Activated gamma-delta T cell (primary cell): Measurements from ENCODE around the gene SNTA1.
"Not testable (repeated sequence)": the region's sequence is repeated elsewhere in the genome, so short reads cannot be mapped to it uniquely, and the experiment has no call there.

ENCODE experiments used
- DNase-seq: peaks from one replicate; lab custom pipeline; 2025; lab: John Stamatoyannopoulos, UW

SNTA1 gene

DNA sequence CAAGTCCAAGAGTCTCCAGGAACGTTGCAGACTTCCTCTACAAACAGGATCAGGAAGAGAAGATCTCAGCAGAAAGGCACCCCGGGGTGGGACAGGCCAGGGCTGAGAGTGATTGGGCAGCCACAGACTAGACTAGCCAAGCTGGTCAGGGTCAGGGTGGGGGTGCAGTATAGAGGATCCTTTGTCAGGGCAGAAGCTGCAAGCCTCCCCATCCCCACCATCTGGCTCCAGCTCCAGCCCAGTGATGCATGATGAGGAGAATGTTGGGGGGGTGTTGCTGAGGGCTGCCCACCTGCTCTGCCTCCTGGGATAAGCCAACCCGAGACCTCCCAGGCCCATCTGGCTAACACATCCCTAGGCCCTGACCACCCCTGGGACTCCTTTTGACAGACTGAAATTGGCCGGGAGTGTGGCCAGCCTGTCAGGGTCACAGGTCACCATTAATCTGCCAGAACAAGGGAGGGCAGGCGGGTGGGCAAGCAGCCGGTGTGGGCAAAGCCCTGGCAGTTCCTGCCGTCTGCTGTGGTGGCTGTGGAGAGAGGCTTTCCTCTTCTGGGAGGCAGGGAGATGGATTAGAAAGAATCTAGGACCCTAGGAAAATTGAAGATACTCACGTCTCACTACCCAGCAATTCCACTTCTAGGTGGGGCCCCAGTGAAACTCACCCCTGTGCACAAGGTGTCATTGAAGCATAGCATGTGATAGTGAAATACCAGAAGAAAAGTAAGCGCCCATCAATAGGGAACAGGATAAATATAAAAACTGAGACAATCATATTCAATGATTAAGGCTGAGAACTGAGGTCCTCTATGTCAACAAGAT, 22.1 kb upstream of the SNTA1 start:
- no peak for DNase-seq

DNA sequence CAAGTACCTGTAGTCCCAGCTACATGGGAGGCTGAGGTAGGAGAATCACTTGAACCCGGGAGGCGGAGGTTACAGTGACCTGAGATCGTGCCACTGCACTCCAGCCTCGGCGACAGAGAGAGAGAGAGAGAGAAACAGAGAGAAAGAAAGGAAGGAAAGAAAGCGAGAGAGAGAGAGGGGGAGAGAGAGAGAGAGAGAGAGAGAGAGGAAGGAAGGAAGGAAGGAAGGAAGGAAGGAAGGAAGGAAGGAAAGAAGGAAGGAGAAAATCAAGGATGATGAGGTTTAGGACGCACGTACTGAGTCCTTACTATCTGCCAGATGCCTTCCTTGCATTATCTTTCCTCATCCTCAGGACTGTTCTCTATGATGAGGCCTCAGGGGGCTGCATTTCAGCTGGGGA, 21.2 kb upstream of the SNTA1 start:
- DNase-seq, result not testable (repeated sequence)

GRCh38 chr20:33463332-33464101, 20.0 kb upstream of the SNTA1 start:
- no peak for DNase-seq

- DNase-seq, result no peak
Measured at GRCh38 chr20:33460711-33461110, 17.1 kb upstream of the SNTA1 start.

GRCh38 chr20:33459599-33459998, 16.0 kb upstream of the SNTA1 start:
- no peak for DNase-seq

GRCh38 chr20:33456916-33457642, 13.5 kb upstream of the SNTA1 start:
- peak; percentile 21 for DNase-seq

DNA sequence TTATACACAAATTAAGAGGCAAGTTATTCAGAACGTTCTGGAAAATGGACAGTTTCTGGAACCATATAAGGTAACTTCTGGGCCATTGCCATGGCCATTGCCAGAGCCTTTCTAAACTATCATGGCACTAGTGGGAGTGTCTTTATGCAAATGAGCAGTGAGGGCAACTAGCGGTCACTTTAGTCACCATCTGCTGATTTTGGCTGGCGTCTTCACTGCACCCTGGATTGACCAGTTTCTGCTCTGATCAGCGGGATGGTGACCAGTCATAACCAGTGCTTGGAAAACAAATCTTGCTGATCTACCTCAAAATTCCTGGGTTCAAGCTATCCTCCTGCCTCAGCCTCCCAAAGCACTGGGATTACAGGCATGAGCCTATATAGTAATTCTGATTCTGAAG, 7.3 kb upstream of the SNTA1 start:
- DNase-seq, result no peak

DNA sequence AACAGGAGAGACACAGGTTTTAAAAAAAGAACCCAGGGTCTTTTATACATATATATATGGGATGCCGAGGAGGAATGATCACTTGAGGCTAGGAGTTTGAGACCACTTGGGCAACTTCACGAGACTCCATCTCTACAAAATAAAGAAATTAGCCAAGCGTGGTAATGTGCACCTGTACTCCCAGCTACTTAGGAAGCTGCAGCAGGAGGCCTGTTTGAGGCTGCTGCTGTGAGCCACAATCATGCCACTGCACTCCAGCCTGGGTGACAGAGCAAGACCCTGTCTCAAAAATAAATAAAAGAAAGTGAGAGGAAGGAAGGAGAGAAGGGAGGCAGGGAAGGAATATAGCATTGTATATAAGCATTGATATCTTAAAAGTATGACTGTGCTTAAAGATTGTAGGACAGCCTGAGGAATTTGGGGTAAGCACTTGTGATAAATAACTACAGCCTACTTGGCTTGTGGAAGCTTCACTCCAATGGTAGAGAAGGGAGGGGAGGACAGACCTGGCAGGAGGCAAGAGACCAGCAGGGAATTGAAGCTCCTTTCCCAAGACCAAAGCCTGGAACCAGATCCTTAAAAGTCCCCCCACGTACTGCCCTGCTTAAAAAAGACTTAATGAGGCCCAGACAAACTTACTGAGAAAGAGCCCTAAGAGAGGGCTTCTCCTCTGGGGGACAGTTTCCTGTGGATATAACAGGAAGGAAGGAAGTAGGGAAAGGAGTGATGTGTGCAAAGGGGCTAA, 2.5 kb upstream of the SNTA1 start:
- no peak for DNase-seq

- DNase-seq, result no peak
Measured at GRCh38 chr20:33444797-33445560, 1.4 kb upstream of the SNTA1 start.

GRCh38 chr20:33443006-33443511, 504 bp downstream of the SNTA1 start:
- DNase-seq, result no peak

GRCh38 chr20:33442136-33443005, 1.2 kb downstream of the SNTA1 start:
- no peak for DNase-seq

DNA sequence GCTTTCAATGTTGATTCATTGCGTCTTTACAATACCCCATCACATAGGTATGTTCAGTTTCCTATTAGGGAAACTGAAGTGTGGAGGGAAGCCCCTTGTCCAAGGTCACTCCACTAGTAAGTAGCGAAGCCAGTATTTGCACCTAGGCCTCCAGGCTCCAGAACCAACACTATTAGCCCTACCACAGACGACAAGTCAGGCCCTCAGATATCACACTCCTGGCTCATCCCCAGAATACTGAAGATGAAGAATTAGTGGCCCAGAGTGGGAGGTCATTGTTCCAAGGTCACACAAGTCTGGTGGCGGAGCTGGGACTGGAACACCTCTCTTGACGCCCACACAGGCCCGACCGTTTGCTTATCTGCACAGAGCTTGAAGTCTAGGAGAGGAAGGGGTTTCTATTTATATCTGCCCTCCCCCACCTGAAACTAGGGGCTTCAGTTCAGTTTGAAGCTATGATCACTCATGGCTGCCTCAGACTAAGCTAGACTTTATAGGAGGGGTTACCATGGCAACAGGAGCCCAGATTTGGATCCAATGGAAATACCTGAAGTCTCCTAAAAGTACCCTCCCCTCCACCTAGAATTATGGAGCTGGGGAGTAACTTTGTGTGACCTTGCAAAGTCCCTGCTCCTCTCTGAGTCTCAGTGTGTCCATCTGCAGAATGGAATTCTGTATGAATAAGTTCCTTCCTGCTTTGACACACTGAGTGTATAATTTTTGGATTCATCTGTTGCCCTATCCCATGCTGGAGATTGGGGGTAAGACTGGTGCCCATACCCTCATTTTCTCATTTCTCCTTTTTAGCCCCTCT, 2.2 kb downstream of the SNTA1 start:
- DNase-seq, result no peak

DNA sequence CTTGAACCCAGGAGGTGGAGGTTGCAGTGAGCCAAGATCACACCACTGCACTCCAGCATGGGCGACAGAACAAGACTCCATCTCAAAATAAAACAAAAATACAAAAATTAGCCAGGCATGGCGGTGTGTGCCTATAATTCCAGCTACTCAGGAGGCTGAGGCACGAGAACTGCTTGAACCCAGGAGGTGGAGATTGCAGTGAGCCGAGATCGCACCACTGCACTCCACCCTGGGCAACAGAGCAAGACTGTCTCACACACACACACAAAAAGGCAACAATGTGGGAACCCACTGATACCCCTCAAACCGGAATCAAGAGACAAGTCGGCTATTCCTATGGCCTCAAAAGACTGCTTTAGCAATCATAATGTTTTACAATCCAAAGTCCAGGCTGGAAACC, 3.0 kb downstream of the SNTA1 start:
- DNase-seq, result not testable (repeated sequence)

- DNase-seq, result no peak
Measured at GRCh38 chr20:33438481-33438880, 5.1 kb downstream of the SNTA1 start.

- no peak for DNase-seq
Measured at GRCh38 chr20:33437141-33437911, 6.2 kb downstream of the SNTA1 start.

DNA sequence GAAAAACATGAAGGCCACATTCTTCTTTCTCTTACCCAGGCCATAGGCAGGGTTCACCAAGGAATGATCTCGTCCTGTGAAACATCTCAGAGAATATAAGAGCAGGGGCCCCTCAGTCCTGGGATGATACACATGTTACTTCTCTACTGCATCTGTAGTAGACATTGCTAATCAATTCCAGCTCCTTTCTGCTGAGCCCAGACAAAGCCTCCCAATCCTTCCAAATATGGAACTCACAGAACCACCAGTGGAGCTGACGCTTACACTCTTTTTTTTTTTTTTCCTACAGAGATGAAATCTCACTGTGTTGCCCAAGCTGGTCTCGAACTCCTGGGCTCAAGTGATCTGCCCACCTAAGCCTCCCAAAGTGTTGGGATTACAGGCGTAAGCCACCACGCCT, 9.1 kb downstream of the SNTA1 start:
- DNase-seq, result no peak

GRCh38 chr20:33433465-33434234, 9.9 kb downstream of the SNTA1 start:
- no peak for DNase-seq
